Kidney tubule cell (primary cell): ENCODE measurements around the gene GPC6.

Experiments used
- DNase-seq: peaks from one replicate; pipeline ENCODE4 v3.0.0-alpha.2; 2018; ENCODE audit warnings: low spot score

GPC6 gene

GRCh38 chr13:93932901-93933300 lies 706.3 kb downstream of the GPC6 start:
- no peak for DNase-seq

- no peak for DNase-seq
These were observed 710.3 kb downstream of the GPC6 start for GRCh38 chr13:93936901-93937300.

GRCh38 chr13:93941444-93941843 lies 714.8 kb downstream of the GPC6 start:
- no peak for DNase-seq

GRCh38 chr13:93942016-93942415 lies 715.4 kb downstream of the GPC6 start:
- peak; percentile 20 for DNase-seq

GRCh38 chr13:93945621-93946020 lies 719.0 kb downstream of the GPC6 start:
- no peak for DNase-seq

GRCh38 chr13:93946994-93947393 lies 720.4 kb downstream of the GPC6 start:
- no peak for DNase-seq

GRCh38 chr13:93947651-93948050 lies 721.0 kb downstream of the GPC6 start:
- no peak for DNase-seq

GRCh38 chr13:93948162-93948922 lies 721.7 kb downstream of the GPC6 start:
- no peak for DNase-seq

GRCh38 chr13:93951108-93951507 lies 724.5 kb downstream of the GPC6 start:
- peak; percentile 31 for DNase-seq

GRCh38 chr13:93951951-93952350 lies 725.3 kb downstream of the GPC6 start:
- no peak for DNase-seq

- DNase-seq: no peak
These were observed 727.2 kb downstream of the GPC6 start for GRCh38 chr13:93953841-93954240.

GRCh38 chr13:93955904-93956303 lies 729.3 kb downstream of the GPC6 start:
- no peak for DNase-seq

GRCh38 chr13:93956426-93956825 lies 729.8 kb downstream of the GPC6 start:
- no peak for DNase-seq

GRCh38 chr13:93957371-93957770 lies 730.8 kb downstream of the GPC6 start:
- DNase-seq: no peak

GRCh38 chr13:93959796-93960533 lies 733.4 kb downstream of the GPC6 start:
- no peak for DNase-seq

- peak; percentile 67 for DNase-seq
These were observed 736.9 kb downstream of the GPC6 start for GRCh38 chr13:93963266-93964145.

- DNase-seq: no peak
These were observed 737.5 kb downstream of the GPC6 start for GRCh38 chr13:93964146-93964512.

- no peak for DNase-seq
These were observed 739.0 kb downstream of the GPC6 start for GRCh38 chr13:93965587-93965986.

- DNase-seq: no peak
These were observed 739.8 kb downstream of the GPC6 start for GRCh38 chr13:93966267-93966936.

- DNase-seq: no peak
These were observed 740.7 kb downstream of the GPC6 start for GRCh38 chr13:93967286-93967685.

- no peak for DNase-seq
These were observed 748.6 kb downstream of the GPC6 start for GRCh38 chr13:93975242-93975641.

GRCh38 chr13:93976528-93976927 lies 749.9 kb downstream of the GPC6 start:
- DNase-seq: no peak
